HG02938 (cell line): ENCODE results near the gene INSRR.

Experiments used
- ATAC-seq: cut with Tn5 transposase; IDR thresholded peaks from one replicate; pipeline ENCODE4 v1.9.1; 2021; ENCODE audit warnings: mild to moderate bottlenecking, moderate library complexity; ENCODE audit not compliant: unreplicated experiment

INSRR gene

GRCh38 chr1:156853761-156854160 is 5.2 kb downstream of the INSRR start:
- ATAC-seq = no peak

GRCh38 chr1:156852418-156852874 is 6.5 kb downstream of the INSRR start:
- no peak for ATAC-seq

GRCh38 chr1:156851779-156852417 is 7.0 kb downstream of the INSRR start:
- no peak for ATAC-seq

GRCh38 chr1:156849151-156849496 is 9.8 kb downstream of the INSRR start:
- ATAC-seq = no peak

DNA sequence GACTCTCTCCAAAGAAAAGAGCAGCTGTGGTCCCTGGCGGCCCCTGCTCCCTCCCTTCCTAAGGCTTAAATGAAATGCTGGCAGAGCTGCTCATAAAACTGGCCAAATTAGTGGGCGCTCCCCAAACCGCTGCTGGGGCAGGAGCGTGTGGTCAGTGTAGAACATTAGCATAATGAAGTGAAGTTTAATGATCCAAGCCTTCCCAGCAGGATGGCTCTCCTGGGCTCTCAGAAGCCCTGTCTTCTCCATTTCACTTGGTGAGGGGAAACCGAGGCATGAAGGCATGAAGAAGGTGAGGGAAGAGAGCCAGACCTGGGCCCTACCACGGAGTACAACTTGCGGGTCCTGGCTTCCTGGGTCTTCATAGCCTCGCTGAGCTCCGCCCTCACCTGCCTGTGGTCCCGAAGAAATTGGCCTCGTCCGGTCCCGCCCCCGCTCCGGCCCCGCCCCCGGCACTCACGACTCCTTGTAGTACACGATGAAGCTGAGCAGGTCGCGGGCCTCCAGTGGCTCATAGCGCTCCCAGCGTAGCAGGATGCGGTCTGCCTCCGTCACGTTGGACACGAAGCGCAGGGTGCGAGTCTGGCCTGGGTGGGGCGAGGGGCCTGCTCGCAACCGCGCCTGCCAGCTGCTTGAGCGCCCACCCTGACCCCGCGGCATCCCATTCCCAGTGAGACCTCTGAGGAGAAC is 10.3 kb downstream of the INSRR start:
- ATAC-seq = no peak

DNA sequence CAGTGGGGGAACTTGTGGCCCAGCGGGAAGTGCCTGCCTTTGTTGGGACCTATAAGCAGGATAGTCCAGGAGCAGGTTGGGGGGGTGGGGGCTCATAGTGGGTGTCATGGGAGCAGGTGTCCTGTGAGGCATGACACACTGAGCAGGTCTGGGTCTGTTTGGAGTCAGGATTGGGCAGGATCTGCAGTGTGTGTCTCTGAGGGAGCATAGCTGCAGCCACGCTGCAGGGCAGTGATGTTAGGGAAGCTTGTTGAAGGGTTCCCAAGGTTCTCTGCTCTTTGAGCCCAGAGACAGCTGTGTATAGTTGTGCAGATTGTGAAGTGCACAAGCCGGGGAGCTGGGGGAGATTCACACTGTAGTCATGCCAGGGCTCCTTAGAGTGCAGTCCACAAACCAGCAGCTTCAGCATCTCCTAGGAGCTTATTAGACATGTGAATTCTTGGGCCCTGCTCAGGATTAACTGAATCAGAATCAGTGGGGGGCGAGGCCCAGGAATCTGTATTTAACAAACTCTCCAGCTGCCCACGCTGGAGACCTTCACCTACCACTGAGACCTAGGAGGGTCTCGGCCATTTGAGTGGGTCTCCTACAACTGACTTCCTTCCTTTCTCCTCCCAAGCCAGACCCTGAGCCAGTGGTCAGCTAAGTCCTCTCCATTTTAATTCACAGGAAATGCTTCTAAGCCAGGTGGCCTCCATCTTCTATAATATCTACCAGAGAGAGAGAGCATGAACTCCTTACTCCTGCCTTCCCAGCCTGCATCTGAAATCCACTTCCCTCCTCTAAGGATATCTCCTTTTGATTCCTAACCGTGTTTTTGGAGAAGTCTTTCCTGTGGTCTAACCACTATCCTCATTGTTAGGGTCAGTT is 11.1 kb downstream of the INSRR start:
- no peak for ATAC-seq

DNA sequence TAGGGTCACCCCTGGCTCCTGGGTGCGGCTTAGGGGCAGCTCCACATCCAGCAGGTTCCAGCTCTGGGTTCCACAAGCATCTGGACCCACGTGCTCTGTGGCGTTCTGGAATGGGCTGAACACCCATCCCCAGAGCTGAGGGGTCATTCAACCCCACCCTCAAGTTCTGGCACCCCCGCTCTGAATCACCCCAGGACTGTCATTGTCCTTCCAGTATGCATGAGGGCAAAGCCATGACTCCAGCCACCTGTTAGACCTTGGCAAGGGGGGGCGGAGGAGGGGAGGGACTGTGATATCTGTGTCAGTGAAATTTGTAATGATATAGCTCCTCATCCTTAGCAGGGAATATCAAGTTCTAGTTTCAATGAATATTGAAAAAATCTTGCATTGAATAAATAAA is 12.3 kb downstream of the INSRR start:
- ATAC-seq = no peak

DNA sequence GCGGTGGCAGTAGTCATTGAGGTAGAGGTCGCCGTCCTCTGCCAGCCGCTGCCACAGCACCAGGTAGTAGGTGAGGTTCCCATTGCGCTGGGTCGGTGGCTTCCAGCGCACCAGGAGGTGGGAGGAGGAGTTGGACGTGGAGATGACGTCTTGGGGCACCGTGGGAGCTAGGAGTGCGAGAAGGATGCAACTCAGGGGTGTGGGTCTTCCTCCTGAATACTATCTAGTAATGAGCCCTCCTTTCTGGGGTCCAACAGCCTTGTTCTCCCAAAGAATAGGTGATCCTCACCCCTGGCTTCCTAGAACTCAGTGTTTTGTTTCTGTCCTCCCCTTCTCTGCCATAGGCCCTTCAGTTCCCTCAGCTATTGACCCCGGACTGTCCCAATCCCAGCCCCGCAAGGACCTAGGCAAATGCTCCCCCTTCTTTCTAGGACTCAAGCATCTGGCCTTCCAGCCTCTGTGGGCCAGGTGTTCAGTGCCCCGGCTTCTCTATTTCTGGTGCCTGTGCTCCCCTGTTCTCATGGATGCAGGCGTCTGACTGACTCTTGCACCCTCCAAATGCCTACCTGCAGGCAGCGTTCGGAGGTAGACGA is 12.9 kb downstream of the INSRR start:
- ATAC-seq = no peak

DNA sequence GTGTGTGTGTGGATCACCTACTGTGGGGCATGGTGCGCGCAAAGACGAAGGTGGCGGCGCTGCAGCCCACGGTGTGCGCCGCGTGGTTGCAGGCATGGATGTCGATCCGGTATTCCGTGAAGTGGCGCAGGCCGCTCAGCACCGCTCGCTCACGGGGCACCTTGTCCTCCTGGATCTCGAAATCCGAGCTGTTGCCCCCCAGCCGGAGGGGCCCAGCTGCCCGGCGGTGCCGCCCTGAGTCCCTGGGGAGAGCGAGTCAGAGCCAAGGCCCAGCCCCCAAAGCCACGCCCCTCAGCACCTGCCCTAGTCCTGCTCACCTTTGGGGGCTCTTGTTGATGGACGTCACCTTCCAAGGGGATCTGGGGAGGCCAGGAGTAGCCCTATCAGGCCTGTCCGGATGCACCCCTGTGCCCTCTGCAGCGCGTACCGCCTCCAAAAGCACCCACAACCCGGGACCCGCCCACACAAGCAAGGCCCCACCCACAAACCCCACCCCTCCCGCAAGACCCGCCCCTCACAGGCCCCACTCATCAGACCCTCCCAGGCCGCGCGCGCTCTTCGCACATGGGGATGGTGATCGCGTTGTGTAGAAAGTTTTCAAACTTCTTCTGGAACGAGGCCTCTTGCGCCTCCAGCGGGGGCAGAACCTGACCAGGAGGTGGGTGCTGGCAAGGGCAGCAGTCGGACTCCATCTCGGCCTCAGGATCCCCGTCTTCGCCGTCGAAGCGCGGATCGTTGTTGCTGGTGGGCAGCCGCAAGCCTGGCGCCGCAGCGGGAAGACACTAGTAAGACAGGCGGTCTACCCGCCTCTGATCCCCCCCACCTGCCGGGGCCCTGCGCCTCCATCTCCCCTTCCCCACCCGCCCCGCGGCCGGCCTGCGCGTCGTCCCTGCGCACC is 13.6 kb downstream of the INSRR start:
- no peak for ATAC-seq

DNA sequence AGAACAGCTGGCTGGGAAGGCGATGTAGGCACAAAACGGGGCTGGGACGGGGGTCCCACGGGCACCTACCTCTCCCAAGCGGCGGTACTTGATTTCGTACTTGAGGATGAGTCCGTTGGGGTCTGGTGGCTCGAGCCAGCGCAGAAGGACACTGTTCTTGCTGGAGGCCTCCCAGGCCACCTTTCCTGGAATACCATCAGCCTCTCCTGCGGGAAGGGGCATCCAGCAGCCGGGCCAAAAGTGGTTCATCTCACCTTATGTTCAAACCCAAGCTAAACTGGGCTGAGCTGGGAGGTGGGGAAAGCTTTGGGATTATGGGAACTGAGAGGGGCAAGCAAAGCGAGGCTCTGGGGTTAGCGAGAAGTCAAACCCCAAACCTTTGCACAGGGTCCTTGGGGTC is 14.3 kb downstream of the INSRR start:
- ATAC-seq = no peak

DNA sequence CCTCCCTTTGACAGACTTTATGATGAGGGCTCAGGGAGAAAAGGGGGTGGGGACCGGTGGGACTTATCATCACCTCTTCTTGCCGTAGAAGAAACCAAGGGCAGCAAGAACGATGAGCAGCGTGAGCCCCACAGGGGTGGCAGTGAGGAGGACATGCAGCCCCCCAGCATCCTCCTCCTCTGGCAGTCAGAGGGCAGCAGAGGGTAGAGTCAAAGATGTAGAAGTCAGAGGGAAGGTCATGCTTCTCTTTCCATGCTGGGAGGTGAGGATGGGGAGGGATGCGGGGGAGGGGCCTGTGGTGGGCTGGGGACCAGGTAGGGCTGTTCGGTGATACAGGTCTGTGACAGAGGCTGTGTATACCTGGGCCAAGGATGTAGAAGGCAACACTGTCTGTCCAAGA is 14.8 kb downstream of the INSRR start:
- ATAC-seq = no peak

DNA sequence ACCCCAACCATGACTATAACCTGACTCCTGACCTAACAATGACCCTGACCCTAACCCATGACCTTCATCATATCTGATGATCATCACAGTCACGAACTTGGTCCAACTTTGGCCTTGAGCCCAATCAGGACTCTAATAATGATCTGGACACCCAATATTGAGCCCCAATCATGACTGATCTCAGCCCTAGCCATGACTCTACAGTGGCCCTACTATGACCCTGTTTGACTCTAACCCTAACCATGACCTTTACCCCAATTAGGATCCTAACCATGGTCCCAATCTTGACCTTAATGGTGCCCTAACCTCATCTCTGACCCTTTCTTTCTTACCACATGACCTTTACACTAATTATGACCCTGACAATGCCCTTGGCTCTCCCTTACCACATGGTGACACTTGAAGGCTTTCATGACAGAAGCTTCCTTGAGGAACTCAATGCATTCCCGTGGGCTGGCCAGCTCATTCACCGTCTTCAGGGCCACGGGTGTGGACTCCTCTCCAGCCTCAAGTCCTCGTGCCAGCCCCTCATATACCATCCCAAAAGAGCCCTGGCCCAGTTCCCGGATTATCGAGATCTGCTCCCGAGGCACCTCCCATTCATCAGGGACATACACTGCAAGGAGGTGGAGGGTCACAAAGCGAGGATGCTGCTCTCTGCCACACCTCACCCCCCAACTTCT is 16.2 kb downstream of the INSRR start:
- ATAC-seq = no peak

- ATAC-seq = no peak
These were observed 17.5 kb downstream of the INSRR start for GRCh38 chr1:156841295-156841855.

DNA sequence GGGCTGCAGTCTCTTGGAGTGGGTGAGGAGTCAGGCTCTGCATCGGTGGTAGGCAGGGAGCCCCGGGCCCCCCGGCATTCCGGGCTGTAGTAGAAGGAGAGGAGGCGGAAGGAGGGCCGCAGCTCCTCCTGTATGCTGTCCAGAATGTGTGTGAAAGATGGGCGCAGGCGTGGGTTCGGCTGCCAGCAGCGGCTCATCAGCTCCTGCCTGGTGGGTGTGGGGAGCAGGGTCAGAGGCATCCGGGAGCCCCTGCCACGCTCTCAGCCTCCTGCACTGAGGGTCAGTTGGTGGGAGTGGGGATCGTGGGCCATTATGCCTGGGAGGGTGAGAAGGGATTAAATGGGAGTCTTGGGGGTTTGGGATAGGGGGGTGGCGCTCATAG is 18.0 kb downstream of the INSRR start:
- no peak for ATAC-seq

- no peak for ATAC-seq
These were observed 18.6 kb downstream of the INSRR start for GRCh38 chr1:156840186-156840897.

GRCh38 chr1:156839426-156840109 is 19.3 kb downstream of the INSRR start:
- no peak for ATAC-seq

GRCh38 chr1:156838972-156839371 is 19.9 kb downstream of the INSRR start:
- ATAC-seq = no peak

DNA sequence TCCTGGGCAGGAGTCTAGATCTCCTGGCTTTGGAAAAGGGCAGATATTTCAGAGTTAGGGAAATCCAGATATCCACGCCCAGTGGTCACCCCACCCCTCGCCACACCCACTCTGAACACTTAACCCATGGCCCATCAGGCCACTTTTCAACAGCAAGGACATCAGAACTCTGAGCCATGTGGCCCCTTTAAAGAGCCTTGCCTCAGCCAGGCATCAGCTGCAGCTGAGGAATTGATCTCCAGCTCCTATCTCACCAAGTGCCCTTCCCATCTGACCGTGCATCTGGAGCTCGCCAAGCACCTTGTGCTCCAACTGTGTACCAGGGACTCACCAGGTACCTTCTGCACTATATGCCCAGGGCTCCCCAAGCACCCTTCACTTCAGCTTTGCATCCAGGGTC is 22.0 kb downstream of the INSRR start:
- no peak for ATAC-seq
